GM21723 (cell line): Measurements from ENCODE around the gene GRM7.

Experiments used
- ATAC-seq: cut with Tn5 transposase; IDR thresholded peaks from one replicate; pipeline ENCODE4 v1.9.1; 2021; ENCODE audit warnings: mild to moderate bottlenecking, moderate library complexity; ENCODE audit not compliant: unreplicated experiment

The GRM7 gene

DNA sequence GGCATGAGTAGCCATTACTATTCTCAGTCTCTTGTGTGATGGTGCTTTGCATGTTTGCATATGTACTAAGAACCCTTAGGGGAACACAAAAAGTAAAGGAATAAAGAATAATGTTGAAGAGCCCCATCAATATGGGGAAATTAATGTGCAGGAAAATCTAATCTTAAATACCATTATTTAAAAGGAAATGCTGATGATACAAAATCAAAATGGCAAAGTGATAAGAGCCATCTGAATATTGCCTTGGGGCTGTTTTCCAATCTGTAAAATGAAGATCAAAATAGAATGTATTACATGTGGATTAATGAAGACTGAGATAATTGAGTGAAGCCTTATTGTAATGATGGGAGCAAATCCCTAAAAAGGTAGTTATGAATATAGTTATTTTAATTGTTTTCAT lies 771.4 kb downstream of the GRM7 start:
- ATAC-seq: no peak

GRCh38 chr3:7637694-7638093 lies 776.8 kb downstream of the GRM7 start:
- no peak for ATAC-seq

DNA sequence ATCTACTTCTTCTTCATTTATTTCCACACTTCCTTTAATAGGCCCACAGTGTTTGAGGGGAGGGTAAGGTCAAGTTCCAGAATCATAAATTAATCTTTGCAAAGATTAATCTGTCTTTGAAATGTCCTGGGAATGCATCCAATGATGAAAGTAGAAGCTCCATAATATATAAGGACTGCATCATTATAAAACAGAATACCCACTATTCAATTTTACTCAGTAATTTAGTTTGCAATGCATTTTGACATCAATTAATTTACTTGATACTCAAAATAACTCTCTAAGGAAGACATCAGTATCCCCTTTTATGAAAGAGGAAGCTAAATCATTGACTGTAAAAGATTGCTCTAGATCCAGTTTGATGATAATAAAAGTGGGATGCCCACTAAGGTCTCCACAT lies 777.2 kb downstream of the GRM7 start:
- ATAC-seq: no peak

- ATAC-seq: no peak
Measured at GRCh38 chr3:7640787-7641186, 779.9 kb downstream of the GRM7 start.

- ATAC-seq: no peak
Measured at GRCh38 chr3:7646851-7647250, 785.9 kb downstream of the GRM7 start.

- no peak for ATAC-seq
Measured at GRCh38 chr3:7650466-7650865, 789.6 kb downstream of the GRM7 start.

DNA sequence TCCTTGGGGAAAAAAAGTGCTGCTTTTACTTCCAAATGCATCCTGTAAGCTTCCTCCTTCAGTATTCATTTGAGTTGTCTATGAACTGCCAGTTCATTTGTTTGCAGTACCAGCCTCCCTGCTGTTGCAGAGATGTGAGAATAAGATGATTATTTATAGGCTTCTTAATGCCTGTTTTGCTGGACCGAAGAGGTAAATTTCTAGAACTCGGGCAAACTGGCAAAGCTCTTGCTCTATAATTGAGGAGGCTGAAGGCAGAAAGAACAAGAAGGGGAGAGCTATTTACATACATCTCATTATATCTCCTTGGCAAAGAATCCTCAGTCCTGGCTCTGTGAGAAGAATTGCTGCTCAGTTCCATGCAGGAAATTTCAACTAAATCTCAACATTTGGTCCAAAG lies 790.4 kb downstream of the GRM7 start:
- no peak for ATAC-seq

- ATAC-seq: no peak
Measured at GRCh38 chr3:7657214-7658112, 796.5 kb downstream of the GRM7 start.

- no peak for ATAC-seq
Measured at GRCh38 chr3:7658294-7658693, 797.4 kb downstream of the GRM7 start.

DNA sequence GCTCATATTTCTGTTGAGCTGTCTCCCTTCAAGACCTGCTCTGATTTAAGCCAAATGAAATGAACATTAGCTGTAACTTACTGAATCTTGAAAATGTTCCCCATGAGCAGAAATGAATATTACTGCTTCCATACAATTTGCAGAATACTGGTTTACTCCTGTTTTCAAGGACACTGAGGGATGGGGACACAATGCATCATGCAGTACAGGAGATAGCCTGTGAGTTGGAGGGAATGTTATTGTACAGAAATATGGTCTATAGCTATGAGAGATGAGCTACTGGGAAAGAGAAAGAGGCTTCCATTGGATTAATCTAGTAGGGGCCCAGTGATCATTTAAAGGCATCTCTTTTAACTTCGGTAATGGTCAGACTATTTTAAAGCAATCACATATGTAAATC lies 798.2 kb downstream of the GRM7 start:
- ATAC-seq: no peak

DNA sequence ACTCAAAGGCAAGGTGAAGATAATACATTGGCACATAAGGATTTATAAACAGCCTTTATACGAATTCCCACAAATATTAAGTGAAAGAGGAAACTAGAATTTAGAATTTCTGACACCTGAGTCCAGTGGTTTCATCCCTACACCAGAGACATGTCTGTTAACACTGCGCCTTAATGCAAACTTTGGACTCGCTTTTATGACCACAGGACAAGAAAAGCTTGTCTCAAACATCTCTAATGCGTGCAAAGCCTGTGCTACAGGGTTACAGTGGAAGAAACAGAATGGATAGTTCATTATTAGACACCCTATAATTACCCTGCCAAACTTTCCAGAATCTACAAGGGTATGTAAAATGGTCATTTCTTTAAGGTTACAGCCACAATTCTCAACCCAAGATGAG lies 802.9 kb downstream of the GRM7 start:
- ATAC-seq: no peak

GRCh38 chr3:7667774-7668173 lies 806.9 kb downstream of the GRM7 start:
- ATAC-seq: no peak

GRCh38 chr3:7669641-7670040 lies 808.7 kb downstream of the GRM7 start:
- ATAC-seq: no peak

GRCh38 chr3:7678521-7678920 lies 817.6 kb downstream of the GRM7 start:
- no peak for ATAC-seq

- ATAC-seq: no peak
Measured at GRCh38 chr3:7682822-7683229, 821.9 kb downstream of the GRM7 start.

- no peak for ATAC-seq
Measured at GRCh38 chr3:7683426-7683825, 822.5 kb downstream of the GRM7 start.

DNA sequence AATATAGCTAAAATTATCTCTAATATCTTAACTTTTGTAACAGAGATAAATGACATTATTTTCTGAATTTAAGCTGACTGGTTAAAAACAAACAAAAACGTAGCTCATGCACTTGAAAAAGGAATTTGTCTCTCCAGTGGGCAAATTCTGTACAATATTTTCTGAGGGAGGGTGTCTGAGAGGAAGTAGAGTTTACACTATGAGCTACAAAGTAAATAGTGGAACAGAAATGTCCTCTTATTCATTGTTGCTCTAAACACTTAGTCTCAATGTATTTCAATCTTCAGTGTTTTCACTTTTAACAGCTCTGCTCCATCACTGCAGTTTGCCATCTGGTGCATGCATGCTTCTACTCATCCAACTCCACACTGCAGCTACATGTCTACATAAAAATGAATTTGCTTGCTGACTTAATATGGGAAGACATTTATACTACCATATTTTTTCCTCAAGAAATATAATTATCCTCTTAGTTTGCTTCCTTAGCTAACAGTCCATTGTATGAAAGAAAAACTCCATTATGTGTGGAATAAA lies 823.3 kb downstream of the GRM7 start:
- no peak for ATAC-seq

- ATAC-seq: no peak
Measured at GRCh38 chr3:7687428-7688147, 826.7 kb downstream of the GRM7 start.

DNA sequence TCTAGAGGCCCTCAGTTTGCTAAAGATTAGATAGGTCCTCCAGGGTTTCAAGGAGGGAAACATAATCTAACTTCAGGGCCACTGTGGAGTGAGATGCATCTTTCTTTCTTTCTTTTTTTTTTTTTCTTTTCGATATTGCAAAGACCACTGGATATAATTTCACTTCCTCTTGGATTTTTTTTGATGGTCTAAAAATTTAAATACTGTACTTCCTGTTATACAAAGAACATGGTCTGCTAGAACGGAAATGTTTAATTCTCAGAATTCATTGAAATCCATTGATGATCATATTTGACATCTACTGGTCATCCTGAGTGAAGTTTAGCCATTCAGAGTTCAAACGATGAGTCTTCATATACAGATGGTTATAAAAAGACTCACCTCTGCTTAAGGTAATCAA lies 832.0 kb downstream of the GRM7 start:
- no peak for ATAC-seq

GRCh38 chr3:7693976-7694375 lies 833.1 kb downstream of the GRM7 start:
- ATAC-seq: no peak

- no peak for ATAC-seq
Measured at GRCh38 chr3:7695049-7695448, 834.1 kb downstream of the GRM7 start.

DNA sequence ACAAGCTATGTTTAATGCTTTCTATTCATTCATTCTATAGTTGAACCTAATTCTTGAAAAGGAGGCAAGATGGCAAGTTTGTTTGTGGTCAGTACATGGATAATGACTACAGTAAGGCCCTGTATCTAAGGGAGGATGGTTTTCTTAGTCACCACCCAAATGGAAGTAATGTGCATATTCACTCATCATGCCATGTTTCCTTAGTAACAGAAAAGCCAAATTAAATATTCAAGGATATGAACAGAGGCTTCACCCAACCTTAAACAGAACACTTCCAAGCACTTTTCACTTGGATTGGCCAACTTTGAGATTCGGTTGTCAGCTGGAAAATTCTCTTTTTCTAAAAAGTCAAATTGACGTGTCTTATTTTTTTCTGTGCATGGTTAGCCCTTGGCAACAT lies 835.4 kb downstream of the GRM7 start:
- no peak for ATAC-seq
